MV-4-11 (cell line): Measurements from ENCODE around the gene IFI44.

Experiments used
- DNase-seq: peaks from one replicate; lab custom pipeline; 2025; lab: John Stamatoyannopoulos, UW

Gene IFI44, protein sequence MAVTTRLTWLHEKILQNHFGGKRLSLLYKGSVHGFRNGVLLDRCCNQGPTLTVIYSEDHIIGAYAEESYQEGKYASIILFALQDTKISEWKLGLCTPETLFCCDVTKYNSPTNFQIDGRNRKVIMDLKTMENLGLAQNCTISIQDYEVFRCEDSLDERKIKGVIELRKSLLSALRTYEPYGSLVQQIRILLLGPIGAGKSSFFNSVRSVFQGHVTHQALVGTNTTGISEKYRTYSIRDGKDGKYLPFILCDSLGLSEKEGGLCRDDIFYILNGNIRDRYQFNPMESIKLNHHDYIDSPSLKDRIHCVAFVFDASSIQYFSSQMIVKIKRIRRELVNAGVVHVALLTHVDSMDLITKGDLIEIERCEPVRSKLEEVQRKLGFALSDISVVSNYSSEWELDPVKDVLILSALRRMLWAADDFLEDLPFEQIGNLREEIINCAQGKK

DNA sequence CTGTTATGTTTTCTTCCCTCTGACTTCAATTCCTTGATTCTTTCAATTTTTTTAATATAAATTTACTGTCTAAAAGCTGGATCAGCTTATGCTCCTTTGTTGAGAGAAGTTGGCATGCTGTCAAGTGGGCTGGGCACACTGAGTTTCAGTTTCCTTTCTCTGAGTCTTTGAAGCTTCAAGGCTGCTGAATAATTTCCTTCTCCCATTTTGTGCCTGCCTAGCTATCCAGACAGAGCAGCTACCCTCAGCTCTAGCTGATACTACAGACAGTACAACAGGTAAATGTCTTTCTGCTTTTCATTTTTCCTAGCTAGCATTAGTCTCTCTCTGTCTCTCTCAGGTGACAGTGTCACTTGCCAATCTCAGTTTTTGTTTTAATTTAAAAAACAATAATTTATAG, at the start of gene IFI44:
IFI44 (plus strand) TSS at position 204 of the 400 bp plus-strand sequence. CDS start 365 bp downstream, outside the sequence.
- DNase-seq, result peak; percentile 68

DNA sequence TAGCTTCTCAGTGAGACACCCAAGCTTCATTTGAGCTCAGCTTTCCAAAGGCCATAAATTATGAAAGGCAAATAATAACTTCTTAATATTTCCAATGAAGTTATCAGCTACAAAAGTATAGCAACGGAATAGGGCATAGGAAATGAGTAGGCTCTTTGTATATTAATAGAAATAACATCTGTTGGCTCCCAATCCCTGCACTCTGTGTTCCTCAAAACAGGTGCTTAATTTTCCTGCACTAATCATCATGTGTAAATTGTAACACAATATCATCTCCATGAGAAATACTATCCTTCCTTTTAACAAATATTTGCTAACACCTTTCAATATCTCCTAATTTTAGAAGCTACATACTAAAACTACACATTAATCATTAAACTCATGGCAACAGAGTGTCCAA, 48.6 kb upstream of the IFI44 start:
- DNase-seq, result no peak

DNA sequence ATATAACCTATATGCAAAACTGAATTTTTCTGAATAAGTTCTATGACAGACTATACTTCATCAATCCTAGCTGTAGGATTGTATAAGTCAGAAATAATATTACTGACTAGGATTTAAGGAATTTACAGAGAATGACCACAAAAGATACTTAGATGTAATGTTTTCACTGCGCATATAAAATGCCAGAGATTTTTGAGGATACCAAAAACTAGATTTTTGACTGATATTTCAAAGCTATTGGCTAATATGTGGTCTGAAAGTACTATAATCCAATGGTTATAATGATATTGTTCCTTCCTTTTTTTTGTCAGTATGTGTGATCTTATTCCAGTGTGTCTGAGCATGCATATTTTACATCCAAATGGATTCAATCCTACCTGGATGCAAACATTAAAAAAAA, 46.4 kb upstream of the IFI44 start:
- no peak for DNase-seq

DNA sequence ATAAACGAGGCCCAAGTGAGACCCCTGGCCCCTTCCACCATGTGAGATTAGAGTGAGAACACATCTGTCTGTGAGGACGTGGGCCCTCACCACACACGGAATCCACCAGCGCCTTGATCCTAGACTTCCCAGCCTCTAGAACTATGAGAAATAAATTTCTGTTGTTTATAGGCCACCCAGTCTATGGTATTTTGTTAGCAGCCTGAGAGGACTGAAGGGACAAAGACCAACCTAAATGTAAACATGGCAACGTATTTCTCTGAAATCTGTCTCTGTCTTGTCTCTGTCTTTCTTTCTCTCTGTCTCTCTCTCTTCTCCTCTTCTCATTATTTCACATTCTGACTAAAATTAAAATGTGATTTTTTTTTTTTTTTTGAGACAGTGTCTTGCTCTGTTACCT, 45.0 kb upstream of the IFI44 start:
- DNase-seq, result no peak

DNA sequence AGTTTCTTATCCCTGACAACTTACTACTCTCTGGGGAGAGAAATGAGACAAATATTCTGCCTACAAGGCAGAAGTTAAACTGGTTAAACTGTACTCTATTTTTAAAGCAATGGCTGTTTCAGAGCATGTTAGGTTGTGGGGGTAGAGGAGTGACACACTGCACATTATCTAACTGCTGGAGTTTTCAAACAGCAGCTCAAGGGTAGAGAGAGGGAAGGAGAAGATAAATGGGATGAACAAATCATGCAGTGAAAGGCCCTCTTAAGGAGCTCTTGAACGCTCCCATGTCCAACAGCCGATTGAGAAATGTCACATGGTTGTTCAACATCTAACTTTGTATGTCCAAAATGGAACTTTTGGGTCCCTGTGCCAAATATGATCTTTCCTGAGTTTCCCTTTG, 43.4 kb upstream of the IFI44 start:
- no peak for DNase-seq

DNA sequence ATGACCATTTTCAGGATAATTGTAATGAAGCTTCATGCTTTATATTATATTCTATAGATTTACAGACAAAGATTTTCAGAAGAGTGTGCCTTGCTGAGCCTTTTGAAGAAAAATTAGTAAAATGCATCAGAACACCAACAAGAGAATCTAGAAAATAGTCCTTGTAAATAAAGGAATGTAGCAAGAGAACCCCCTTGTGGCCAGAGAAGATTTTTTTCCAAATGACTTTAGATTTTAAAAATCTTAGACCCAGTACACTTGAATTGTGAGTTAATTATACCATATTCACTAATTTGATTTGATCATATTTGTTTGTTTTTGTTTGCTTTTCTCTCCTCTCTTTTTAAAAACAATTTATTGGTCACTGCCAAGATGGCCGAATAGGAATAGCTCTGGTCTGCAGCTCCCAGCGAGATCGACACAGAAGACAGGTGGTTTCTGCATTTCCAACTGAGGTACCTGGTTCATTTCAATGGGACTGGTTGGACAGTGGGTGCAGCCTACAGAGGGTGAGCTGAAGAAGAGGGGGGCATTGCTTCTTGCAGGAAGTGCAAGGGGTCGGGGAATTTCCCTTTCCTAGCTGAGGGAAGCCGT, 42.2 kb upstream of the IFI44 start:
- DNase-seq, result peak; percentile 21

DNA sequence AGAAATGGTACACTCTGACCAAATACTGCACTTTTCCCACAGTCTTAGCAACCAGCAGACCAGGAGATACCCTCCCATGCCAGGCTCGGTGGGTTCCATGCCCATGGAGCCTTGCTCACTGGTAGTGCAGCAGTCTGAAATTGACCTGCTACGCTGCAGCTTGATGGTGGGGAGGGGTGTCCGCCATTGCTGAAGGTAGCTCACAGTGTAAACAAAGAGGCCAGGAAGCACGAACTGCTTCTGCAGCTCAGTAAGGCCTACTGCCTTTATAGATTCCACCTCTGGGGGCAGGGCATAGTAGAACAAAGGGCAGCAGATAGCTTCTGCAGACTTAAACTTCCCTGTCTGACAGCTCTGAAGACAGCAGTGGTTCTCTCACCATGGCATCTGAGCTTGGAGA, 41.7 kb upstream of the IFI44 start:
- DNase-seq, result no peak

DNA sequence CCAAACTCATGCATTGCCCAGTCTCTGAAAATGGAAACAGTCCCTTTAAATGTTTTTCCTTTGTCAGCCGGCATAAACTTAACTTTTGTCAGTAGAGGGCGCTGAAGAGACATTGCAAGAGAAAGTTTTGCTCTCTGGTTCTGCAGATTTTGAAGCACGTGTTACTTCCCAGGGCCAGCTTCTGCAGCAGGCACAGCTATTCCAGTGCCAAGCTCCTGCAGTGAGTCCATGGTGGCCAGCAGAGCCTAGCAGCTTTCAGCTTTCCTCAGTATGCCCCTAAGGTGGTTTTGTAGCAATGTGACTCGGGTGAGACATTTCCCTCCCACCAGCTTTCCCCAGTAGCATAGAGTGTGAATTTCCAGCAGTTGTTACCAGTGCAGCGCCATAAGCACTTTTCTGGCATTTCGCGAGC, 32.0 kb upstream of the IFI44 start:
- DNase-seq, result peak; percentile 78

DNA sequence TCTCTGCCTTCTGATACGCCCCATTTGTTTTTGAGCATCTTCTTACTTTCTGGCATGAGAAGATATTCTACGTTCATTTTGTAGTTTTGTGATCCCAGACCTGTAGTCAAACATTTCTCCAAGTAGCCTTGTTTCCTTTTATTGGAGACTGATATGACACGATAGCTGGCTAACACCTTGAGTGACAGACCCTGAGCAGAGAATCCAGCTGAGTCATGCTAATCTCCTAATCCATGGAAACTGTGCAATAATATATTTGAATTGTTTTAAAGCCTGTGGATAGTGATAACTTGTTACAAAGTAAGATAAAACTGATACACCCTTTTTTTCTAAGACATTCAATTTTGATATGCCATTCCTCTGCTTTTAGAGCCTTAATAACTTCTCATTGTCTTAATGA, 30.6 kb upstream of the IFI44 start:
- DNase-seq, result no peak

DNA sequence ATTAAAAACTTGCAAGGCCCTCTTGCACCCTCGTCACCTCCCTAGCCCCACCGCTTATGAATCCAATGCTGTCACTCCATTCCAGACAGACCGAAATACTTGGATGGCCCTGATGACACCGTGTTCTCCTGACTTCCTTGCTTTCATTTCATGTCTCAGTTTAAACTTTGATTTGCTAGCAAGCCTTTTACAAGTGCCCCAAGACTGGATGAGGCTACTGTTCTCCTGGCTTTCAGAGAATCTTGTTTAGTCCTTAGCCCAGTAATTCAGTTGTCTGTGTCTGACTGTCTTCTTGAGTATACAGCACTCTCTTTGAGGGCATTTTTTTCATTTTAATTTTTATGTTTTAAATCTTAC, 30.2 kb upstream of the IFI44 start:
- no peak for DNase-seq

DNA sequence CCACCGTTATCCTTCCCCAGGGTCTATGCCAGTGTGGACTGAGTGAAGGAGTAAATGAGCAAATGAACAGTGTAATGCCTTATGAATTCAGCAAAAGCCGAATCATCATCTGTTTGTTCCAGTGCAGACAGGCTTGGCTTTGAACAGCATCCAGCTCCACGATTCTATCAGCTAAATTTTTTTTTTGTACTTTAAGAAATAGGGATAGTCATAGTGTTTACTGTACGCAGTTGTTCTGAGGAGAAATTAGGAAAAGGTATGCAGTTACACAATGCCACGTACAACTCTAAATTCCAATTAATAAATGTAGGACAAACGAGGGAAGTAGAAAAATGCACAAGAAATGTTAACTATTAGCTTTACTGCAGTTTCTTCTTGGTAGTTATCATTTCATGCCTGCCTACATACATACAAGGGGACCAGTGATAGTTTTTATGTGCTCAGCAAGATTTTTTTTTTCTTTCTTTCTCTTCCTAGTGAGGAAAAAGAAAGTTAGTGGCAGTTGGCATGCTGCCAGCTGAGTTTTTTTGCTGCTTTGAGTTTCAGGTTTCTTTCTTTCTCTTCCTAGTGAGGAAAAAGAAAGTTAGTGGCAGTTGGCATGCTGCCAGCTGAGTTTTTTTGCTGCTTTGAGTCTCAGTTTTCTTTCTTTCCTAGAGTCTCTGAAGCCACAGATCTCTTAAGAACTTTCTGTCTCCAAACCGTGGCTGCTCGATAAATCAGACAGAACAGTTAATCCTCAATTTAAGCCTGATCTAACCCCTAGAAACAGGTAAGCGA, 29.6 kb upstream of the IFI44 start, which contains the start of gene IFI44L:
IFI44L (plus strand) TSS at position 646 of the 777 bp plus-strand sequence. CDS start 7,468 bp downstream, outside the sequence.
- DNase-seq, result peak; percentile 24

DNA sequence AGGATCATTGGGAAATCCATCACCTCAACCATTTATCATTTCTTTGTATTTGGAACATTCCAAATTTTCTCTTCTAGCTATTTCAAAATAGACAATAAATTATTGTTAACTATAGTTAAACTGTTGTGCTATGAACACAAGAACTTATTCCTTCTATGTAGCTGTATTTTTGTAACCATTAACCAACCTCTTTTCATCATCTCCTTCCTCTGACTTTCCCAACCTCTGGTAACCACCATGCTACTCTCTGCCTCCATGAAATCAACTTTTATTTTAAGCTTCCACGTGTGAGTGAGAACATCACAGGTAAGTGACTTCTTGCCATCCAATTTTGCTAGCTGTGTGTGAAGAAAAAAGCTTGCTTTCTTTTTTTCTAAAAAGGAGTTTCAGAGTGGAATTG, 29.0 kb upstream of the IFI44 start:
- no peak for DNase-seq

DNA sequence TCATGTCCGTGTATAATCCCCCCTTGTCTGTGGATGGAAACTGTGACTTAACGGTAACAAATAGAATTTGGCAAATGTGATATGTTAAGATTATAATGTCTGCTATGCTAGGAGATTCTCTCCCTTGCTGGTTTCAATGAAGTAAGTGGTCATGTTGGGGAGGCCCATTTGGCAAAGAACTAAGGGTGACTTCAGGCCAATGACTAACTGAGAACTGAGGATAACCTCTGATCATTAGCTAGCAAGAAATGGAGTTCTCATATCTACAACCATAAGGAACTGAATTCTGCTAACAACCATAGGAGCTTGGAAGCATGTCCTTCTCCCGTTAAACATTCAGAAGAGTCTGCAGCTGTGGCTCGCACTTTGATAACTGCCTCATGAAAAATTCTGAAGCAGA, 27.1 kb upstream of the IFI44 start:
- no peak for DNase-seq

DNA sequence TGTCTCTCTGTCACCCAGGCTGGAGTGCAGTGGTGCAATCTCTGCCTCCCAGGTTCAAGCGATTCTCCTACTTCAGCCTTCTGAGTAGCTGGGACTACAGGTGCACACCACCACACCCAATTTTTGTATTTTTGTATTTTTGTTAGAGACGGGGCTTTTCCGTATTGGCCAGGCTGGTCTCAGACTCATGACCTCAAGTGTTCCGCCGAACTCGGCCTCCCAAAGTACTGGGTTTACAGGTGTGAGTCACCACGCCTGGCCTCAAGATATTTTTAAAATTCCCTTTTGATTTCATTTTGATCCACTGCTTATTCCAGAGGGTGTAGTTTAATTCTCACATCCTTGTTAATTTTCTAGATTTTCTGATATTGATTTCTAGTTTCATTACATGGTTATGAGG, 25.6 kb upstream of the IFI44 start:
- no peak for DNase-seq

DNA sequence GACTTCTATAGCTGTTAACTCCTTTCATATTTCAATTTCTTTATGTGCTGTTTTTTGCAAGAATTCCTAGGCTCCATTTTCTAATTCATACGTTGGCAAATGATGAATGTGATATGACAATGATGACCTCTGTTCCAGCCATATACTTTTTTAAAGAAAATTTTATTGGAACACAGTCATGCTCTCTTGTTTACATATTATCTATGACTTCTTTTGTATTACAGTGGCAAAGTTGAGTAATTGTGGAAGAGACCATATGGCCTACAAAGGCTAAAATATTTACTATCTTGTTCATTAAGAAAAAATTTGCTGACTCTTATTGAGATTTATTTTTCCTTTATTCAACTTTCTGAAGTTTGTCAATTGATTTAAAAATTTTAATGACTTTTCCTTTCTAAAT, 22.3 kb upstream of the IFI44 start:
- DNase-seq, result no peak

DNA sequence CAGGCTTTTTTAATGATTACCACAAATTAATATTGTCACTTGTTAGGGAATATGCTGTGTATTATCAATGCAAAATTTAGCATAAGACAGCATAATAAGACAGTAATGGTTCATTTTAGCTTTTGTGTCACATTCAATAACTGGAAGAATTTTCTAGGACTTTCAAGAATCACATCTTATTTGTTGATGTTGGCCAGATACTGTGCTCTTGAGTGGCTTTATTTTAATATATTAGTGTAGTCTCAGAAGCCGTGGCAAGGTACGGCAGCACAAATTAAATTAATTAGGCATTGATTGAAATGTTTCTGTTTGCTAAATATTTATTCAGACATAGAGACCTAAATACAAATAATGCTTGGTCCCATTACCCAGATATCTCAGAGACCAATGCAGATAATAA, 19.0 kb upstream of the IFI44 start:
- no peak for DNase-seq

DNA sequence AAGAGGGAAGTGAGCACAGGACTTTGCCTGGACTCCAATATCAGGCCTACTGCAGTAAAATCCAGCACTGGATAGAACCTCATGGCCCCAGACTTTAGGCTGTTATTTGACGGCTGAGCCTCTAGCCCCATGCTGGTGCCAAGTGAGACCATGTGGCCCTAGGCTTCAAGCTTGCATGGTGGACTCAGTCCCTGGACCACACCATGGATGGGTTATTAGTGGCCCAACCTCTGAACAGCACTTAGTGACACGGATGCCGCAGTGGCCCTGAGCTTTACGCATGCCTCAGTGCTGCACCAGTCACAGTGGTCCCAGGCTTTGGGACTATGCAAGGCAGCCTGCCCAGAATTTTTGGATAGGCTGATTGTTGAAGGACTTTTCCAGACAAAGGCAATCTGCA, 16.4 kb upstream of the IFI44 start:
- no peak for DNase-seq

DNA sequence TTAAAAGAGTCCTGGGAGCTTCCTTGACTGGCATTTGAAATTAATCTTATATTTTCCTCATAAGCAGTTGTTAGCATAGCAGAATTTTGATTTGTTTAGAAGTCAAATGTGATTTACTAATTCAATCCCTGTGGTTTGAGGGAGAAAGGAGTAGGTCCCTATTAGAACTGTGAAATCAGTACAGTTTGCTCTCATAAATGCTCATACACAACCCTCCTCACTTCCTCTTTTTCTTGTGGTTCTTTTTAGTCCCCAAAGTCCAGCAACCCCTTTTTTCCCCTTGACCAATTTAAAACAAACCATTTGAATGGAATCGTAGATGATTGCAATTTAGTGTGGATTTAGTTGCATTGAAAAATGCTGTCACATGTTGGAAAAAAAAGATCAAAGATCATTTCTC, 9.2 kb upstream of the IFI44 start:
- DNase-seq, result peak; percentile 49

DNA sequence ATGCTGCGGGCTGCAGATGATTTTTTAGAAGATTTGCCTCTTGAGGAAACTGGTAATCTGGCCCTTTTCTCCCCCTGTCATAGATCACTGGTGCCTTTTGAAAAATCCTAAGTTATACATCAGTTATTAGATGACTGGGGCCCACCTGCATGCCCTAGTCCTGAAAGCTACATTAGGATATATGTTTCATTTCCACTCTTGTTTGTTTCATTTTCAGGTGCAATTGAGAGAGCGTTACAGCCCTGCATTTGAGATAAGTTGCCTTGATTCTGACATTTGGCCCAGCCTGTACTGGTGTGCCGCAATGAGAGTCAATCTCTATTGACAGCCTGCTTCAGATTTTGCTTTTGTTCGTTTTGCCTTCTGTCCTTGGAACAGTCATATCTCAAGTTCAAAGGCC, 8.1 kb upstream of the IFI44 start:
- no peak for DNase-seq

DNA sequence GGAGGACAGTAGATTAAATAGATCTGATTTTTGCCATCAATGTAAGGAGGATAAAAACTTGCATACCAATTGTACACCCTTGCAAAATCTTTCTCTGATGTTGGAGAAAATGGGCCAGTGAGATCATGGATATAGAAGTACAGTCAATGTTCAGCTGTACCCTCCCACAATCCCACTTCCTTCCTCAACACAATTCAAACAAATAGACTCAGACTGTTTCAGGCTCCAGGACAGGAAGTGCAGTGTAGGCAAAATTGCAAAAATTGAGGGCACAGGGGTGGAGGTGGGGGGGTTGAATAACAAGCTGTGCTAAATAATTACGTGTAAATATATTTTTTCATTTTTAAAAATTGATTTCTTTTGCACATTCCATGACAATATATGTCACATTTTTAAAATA, 3.9 kb upstream of the IFI44 start:
- peak; percentile 81 for DNase-seq

DNA sequence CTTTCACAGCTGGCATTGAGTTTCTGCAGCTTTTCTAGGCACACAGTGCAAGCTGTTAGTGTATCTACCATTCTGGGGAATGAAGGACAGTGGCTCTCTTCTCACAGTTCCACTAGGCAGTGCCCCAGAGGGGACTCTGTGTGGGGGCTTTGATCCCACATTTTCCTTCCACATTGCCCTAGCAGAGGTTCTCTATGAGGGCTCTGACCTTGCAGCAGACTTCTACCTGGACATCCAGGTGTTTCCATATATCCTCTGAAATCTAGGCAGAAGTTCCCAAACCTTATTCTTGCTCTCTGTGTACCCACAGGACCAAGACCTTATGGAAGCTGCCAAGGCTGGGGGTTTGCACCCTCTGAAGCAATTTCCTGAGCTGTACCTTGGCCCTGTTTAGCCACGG, 2.4 kb upstream of the IFI44 start:
- DNase-seq, result no peak

DNA sequence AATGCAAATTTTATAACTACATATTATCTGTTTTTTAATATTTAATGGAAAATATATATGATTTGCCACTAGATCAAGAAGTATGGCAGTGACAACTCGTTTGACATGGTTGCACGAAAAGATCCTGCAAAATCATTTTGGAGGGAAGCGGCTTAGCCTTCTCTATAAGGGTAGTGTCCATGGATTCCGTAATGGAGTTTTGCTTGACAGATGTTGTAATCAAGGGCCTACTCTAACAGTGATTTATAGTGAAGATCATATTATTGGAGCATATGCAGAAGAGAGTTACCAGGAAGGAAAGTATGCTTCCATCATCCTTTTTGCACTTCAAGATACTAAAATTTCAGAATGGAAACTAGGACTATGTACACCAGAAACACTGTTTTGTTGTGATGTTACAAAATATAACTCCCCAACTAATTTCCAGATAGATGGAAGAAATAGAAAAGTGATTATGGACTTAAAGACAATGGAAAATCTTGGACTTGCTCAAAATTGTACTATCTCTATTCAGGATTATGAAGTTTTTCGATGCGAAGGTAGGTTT, 556 bp downstream of the IFI44 start:
- no peak for DNase-seq

DNA sequence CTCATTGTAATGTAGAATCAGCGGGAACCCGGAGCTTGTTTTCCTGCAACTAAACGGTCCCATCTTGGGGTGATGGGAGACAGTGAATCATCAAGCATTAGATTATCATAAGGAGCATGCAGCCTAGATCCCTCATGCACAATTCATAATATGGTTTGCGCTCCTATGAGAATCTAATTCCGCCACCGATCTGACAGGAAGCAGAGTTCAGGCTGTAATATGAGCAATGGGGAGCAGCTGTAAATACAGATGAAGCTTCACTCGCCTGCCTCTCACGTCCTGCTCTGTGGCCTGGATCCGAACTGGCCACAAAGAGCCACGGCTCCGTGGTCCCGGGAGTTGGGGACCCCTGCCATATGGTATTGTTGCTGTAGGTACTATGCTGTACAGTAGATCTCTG, 1.6 kb downstream of the IFI44 start:
- no peak for DNase-seq
